ENCODE data around the gene ZBTB39. TPM values are rescaled to one million over a fixed set of nuclear protein-coding genes. Genes with fewer than 3 reads are reported as not detected.

Gene ZBTB39
- total and polyA plus RNA-seq, 10 donors, result 1.7 to 15.7 (median 10.8) TPM

DNA sequence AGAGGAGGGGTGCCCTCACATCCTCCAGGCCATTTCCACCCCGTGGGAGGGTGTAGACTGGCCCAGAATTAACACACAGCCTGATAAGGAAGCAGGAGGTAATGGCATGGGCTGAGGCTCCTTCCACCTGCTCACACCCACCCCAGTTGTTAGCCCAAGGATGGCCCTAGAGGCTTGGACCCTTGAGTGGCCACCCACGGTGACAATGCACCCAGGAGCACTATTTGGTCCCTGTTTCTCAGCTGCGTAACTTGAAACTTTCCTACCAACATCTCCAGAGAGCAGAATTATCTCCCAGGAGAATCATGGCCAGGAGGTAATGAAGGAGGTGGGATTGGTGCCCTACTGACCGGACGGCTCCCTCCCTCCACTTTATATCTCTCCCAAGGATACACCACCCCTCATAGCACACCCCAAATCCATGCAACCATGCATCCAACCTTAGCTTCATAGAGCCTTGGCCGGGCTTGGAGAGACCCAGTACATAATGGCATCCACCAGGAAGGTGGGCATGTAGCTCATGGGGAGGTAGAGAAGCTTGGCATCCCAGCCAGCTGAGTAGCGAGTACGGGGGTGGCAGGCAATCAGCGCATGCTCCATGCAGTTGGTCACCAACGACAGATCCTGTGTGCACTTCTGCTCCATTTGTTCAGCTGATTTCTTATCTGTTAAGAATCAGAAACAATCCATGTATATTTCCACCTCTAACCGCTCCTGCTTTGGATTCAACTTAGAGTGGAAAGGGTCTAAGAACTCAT, 54.6 kb downstream of the ZBTB39 start:
- H3K9me3 ChIP-seq, result no peaks in the 10 kb centered on the region
- WGBS, 5 donors, result 88 to 96% (median 89%) methylated on average over 9 to 11 of the region's 11 CpGs
- H3K27me3 ChIP-seq (replicated peaks in 1 of 7), result no peaks in the 10 kb centered on the region
- no peak overlapping the region for H3K27ac ChIP-seq
- no peak for TF ChIP-seq POLR2AphosphoS5 (IDR thresholded peaks at IDR 0.05)
- no peak for TF ChIP-seq POLR2A (IDR thresholded peaks at IDR 0.05)
- TF ChIP-seq, protein P1, sequence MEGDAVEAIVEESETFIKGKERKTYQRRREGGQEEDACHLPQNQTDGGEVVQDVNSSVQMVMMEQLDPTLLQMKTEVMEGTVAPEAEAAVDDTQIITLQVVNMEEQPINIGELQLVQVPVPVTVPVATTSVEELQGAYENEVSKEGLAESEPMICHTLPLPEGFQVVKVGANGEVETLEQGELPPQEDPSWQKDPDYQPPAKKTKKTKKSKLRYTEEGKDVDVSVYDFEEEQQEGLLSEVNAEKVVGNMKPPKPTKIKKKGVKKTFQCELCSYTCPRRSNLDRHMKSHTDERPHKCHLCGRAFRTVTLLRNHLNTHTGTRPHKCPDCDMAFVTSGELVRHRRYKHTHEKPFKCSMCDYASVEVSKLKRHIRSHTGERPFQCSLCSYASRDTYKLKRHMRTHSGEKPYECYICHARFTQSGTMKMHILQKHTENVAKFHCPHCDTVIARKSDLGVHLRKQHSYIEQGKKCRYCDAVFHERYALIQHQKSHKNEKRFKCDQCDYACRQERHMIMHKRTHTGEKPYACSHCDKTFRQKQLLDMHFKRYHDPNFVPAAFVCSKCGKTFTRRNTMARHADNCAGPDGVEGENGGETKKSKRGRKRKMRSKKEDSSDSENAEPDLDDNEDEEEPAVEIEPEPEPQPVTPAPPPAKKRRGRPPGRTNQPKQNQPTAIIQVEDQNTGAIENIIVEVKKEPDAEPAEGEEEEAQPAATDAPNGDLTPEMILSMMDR (IDR thresholded peaks at IDR 0.05 in 8 of 11, conservative IDR thresholded peaks at IDR 0.05 in 3 of 11), result no peak
- H3K36me3 ChIP-seq, result peaks cover 0 to 5% (median 0%) of the 10 kb centered on the region in 6 donors
- H3K4me1 ChIP-seq, result peaks cover 0 to 8% (median 2%) of the 10 kb centered on the region in 6 donors
- DNase-seq, result no peak
- no peak overlapping the region for H3K4me3 ChIP-seq
- intact Hi-C loops (cut with DNase I; ENCODE audit: low total_unique reads), result no loop called here

GRCh38 chr12:56948881-56949280, 57.5 kb downstream of the ZBTB39 start:
- no peak overlapping the region for H3K27ac ChIP-seq
- H3K4me3 ChIP-seq, result no peak overlapping the region
- no peaks in the 10 kb centered on the region for H3K27me3 ChIP-seq (replicated peaks in 1 of 7)
- 96 to 100% (median 96%) methylated on average over 2 of the region's 2 CpGs for WGBS, 5 donors
- no peak for DNase-seq
- TF ChIP-seq POLR2A (IDR thresholded peaks at IDR 0.05), result no peak
- no peak for TF ChIP-seq POLR2AphosphoS5 (IDR thresholded peaks at IDR 0.05)
- TF ChIP-seq, protein P1 (IDR thresholded peaks at IDR 0.05 in 8 of 11, conservative IDR thresholded peaks at IDR 0.05 in 3 of 11), result no peak
- H3K36me3 ChIP-seq, result peaks cover 0 to 5% (median 0%) of the 10 kb centered on the region in 6 donors
- H3K4me1 ChIP-seq, result no peaks in the 10 kb centered on the region
- intact Hi-C loops (cut with DNase I; ENCODE audit: low total_unique reads), result no loop called here
- peaks cover 0 to under 1% (median 0%) of the 10 kb centered on the region in 8 donors for H3K9me3 ChIP-seq

Other genes starting within 250 kb of the ZBTB39 start
- 10 to 100 TPM; 13.7 to 93.4 (median 61.5) TPM for gene HSD17B6, start 243.2 kb downstream of the ZBTB39 start, total RNA-seq
- gene HSD17B6, start 243.2 kb downstream of the ZBTB39 start, polyA plus RNA-seq, result 10 to 100 TPM in 2 of 3 donors, 1 to 10 TPM in 1; 6.4 to 40.0 (median 13.3) TPM
- under 1 TPM in 1 of 7 donors, not detected in 6; 0.51 TPM for gene SDR9C7, start 72.1 kb downstream of the ZBTB39 start, total RNA-seq
- gene SDR9C7, start 72.1 kb downstream of the ZBTB39 start, polyA plus RNA-seq, result under 1 TPM in 2 of 3 donors, not detected in 1; 0.03 to 0.04 TPM
- gene RDH16, start 48.9 kb downstream of the ZBTB39 start, total RNA-seq, result 1 to 10 TPM in 6 of 7 donors, under 1 TPM in 1; 0.94 to 3.9 (median 2.6) TPM
- gene RDH16, start 48.9 kb downstream of the ZBTB39 start, polyA plus RNA-seq, result 1 to 10 TPM in 2 of 3 donors, under 1 TPM in 1; 0.86 to 3.0 (median 2.3) TPM
- not detected for gene TAC3, start 10.0 kb upstream of the ZBTB39 start, total RNA-seq
- under 1 TPM in 2 of 3 donors, not detected in 1; 0.11 to 0.20 TPM for gene TAC3, start 10.0 kb upstream of the ZBTB39 start, polyA plus RNA-seq
- gene MYO1A, start 43.6 kb upstream of the ZBTB39 start, total RNA-seq, result 1 to 10 TPM in 1 of 7 donors, under 1 TPM in 5, not detected in 1; 0.14 to 1.4 (median 0.48) TPM
- under 1 TPM; 0.12 to 0.22 (median 0.20) TPM for gene MYO1A, start 43.6 kb upstream of the ZBTB39 start, polyA plus RNA-seq
- 10 to 100 TPM; 13.3 to 17.1 (median 15.3) TPM for gene NEMP1, start 72.2 kb upstream of the ZBTB39 start, total RNA-seq
- gene NEMP1, start 72.2 kb upstream of the ZBTB39 start, polyA plus RNA-seq, result 1 to 10 TPM; 4.5 to 5.1 (median 4.7) TPM
- gene NAB2, start 82.6 kb upstream of the ZBTB39 start, total RNA-seq, result 10 to 100 TPM; 14.8 to 25.0 (median 18.2) TPM
- 10 to 100 TPM in 2 of 3 donors, 1 to 10 TPM in 1; 9.0 to 19.1 (median 13.2) TPM for gene NAB2, start 82.6 kb upstream of the ZBTB39 start, polyA plus RNA-seq
- gene STAT6, start 104.8 kb upstream of the ZBTB39 start, total RNA-seq, result 100 to 1,000 TPM; 196 to 336 (median 280) TPM
- gene STAT6, start 104.8 kb upstream of the ZBTB39 start, polyA plus RNA-seq, result 100 to 1,000 TPM; 140 to 312 (median 241) TPM
- 100 to 1,000 TPM; 103 to 216 (median 181) TPM for gene LRP1, start 121.9 kb upstream of the ZBTB39 start, total RNA-seq
- 10 to 100 TPM in 2 of 3 donors, 1 to 10 TPM in 1; 8.9 to 24.0 (median 13.0) TPM for gene LRP1, start 121.9 kb upstream of the ZBTB39 start, polyA plus RNA-seq
- not detected for gene LRP1-AS, start 141.1 kb upstream of the ZBTB39 start, total RNA-seq
- gene LRP1-AS, start 141.1 kb upstream of the ZBTB39 start, polyA plus RNA-seq, result not detected
- gene NXPH4, start 210.2 kb upstream of the ZBTB39 start, total RNA-seq, result under 1 TPM in 3 of 7 donors, not detected in 4; 0.28 to 0.60 (median 0.54) TPM
- gene NXPH4, start 210.2 kb upstream of the ZBTB39 start, polyA plus RNA-seq, result under 1 TPM; 0.11 to 0.19 (median 0.15) TPM
- gene SHMT2, start 223.2 kb upstream of the ZBTB39 start, total RNA-seq, result 10 to 100 TPM; 52.2 to 86.6 (median 63.8) TPM
- 10 to 100 TPM; 47.3 to 72.7 (median 57.8) TPM for gene SHMT2, start 223.2 kb upstream of the ZBTB39 start, polyA plus RNA-seq
- gene STAC3, start 244.6 kb upstream of the ZBTB39 start, total RNA-seq, result 1 to 10 TPM; 3.4 to 9.8 (median 5.6) TPM
- 10 to 100 TPM; 10.1 to 16.4 (median 10.4) TPM for gene STAC3, start 244.6 kb upstream of the ZBTB39 start, polyA plus RNA-seq

Measured in spleen (tissue), 11 donors.